K562 (cell line): ENCODE measurements around the gene BICD1. TPM values are rescaled to one million over a fixed set of nuclear protein-coding genes. Genes with fewer than 3 reads are reported as not detected.

ENCODE experiments used
- ATAC-seq: fragments of 200-7000 bp; cut with Tn5 transposase; 3 replicates; pipeline ENCODE4 v1.9.1; 2020; ENCODE audit warnings: moderate library complexity
- BruUV-seq: library from RNA; stranded (reverse); fragments of 400-500 nt; replicated peaks from 2 replicates; lab custom pipeline; 2021; lab: Mats Ljungman, UMichigan
- CTCF ChIA-PET: fragments of 300-600 bp; formaldehyde crosslinking; extraction: SDS; loops from one replicate; lab custom pipeline; 2021; ENCODE audit warnings: low intra/inter-chr PET ratio; lab: Yijun Ruan, JAX
- POLR2A ChIA-PET: fragments of 300-600, 350-650 bp; sonication (Branson Sonifier 250); formaldehyde crosslinking; extraction: SDS; loops from one replicate; lab custom pipeline; 2021; ENCODE audit warnings: antibody characterized with exemption, inconsistent platforms; lab: Yijun Ruan, JAX
- DNase-seq, 4 experiments: peaks; one replicate each; pipeline versions ENCODE4 v3.0.0 to v3.0.0-alpha.2; 2011 to 2018; ENCODE audit warnings: low spot score in 3 of 4, mixed read lengths in 3 of 4; ENCODE audit errors: extremely low read depth in 1 of 4
- FAIRE-seq: peaks from 2 replicates; lab custom pipeline; 2011; peaks lifted over from hg19 to GRCh38; lab: Jason Lieb, UNC
- H2AFZ ChIP-seq: 2 replicates; pipeline ENCODE4 v1.6.0; 2011; ENCODE audit warnings: low read depth, low read length, control low read depth, inconsistent platforms
- H3K27ac ChIP-seq: fragments of 200-600 bp; 3 replicates; pipeline ENCODE4 v1.8.0; 2011; ENCODE audit warnings: low read depth, mild to moderate bottlenecking, control low read depth, inconsistent platforms, low read length, moderate library complexity, mixed read lengths; ENCODE audit errors: extremely low read depth
- H3K27me3 ChIP-seq, 2 experiments: fragments of 300-600 bp in 1 of 2; 2 replicates in 1 of 2; 3 replicates in 1 of 2; pipeline versions ENCODE4 v1.6.0 to v1.8.0; 2011; ENCODE audit warnings: inconsistent platforms in 2 of 2, low read length in 2 of 2, mild to moderate bottlenecking in 1 of 2, mixed read lengths in 1 of 2, moderate library complexity in 1 of 2; ENCODE audit not compliant: control insufficient read depth in 2 of 2, insufficient read depth in 2 of 2
- H3K36me3 ChIP-seq: fragments of 300-600 bp; 3 replicates; pipeline ENCODE4 v1.8.0; 2011; ENCODE audit warnings: mild to moderate bottlenecking, low read length, inconsistent platforms; ENCODE audit not compliant: control insufficient read depth, insufficient read depth
- H3K4me1 ChIP-seq, 2 experiments: fragments of 200-600 bp in 1 of 2; replicated peaks in 1 of 2; 2 replicates in 1 of 2; 3 replicates in 1 of 2; pipeline versions ENCODE4 v1.5.1 to v1.8.0; 2011; ENCODE audit warnings: inconsistent platforms in 2 of 2, low read length in 2 of 2, mild to moderate bottlenecking in 1 of 2, mixed read lengths in 1 of 2, moderate library complexity in 1 of 2; ENCODE audit not compliant: control insufficient read depth in 2 of 2, insufficient read depth in 2 of 2
- H3K4me2 ChIP-seq: 2 replicates; pipeline ENCODE4 v1.6.1; 2011; ENCODE audit warnings: low read length, control low read depth, inconsistent platforms, mixed read lengths; ENCODE audit not compliant: insufficient read depth
- H3K4me3 ChIP-seq: fragments of 200-600 bp; sonication (generic), shearing (Covaris generic); 2 replicates; pipeline ENCODE4 v1.5.1; 2016; ENCODE audit warnings: control low read depth, inconsistent platforms
- H3K79me2 ChIP-seq: fragments of 200-600 bp; 3 replicates; pipeline ENCODE4 v1.8.0; 2011; ENCODE audit warnings: low read length, inconsistent platforms; ENCODE audit not compliant: control insufficient read depth, insufficient read depth
- H3K9ac ChIP-seq, 2 experiments: 2 replicates each; pipeline versions ENCODE4 v1.6.0 to v1.6.1; 2011; ENCODE audit warnings: low read depth in 2 of 2, low read length in 2 of 2, control low read depth in 1 of 2, inconsistent platforms in 1 of 2, mild to moderate bottlenecking in 1 of 2, mixed read lengths in 1 of 2; ENCODE audit not compliant: insufficient read depth in 1 of 2
- H3K9me1 ChIP-seq: one replicate; pipeline ENCODE4 v1.6.0; 2011; ENCODE audit warnings: inconsistent platforms, mild to moderate bottlenecking, low read length, moderate library complexity; ENCODE audit not compliant: control insufficient read depth, insufficient read depth
- H3K9me3 ChIP-seq: replicated peaks from 2 replicates; pipeline ENCODE4 v1.5.1; 2011; ENCODE audit warnings: low read depth, low read length, inconsistent platforms; ENCODE audit not compliant: control insufficient read depth, insufficient read depth
- H4K20me1 ChIP-seq: replicated peaks from 2 replicates; pipeline ENCODE4 v1.6.1; 2011; ENCODE audit warnings: low read length, inconsistent platforms, mixed read lengths; ENCODE audit not compliant: control insufficient read depth, insufficient read depth
- BHLHE40 ChIP-seq: IDR thresholded peaks from 2 replicates; pipeline ENCODE4 v1.6.1; 2011; ENCODE audit warnings: low read length, improper control_type of control experiment
- PHF8 ChIP-seq: fragments of 200-600 bp; sonication (generic); IDR thresholded peaks from 2 replicates; pipeline ENCODE4 v1.6.1; 2012; ENCODE audit warnings: mixed run types, mild to moderate bottlenecking, inconsistent platforms, low read length, moderate library complexity, borderline replicate concordance
- SIN3B ChIP-seq: fragments of 450-650 bp; IDR thresholded peaks from 2 replicates; pipeline ENCODE4 v1.6.1; 2017; ENCODE audit warnings: low read depth, mild to moderate bottlenecking, moderate library complexity
- SRSF3 ChIP-seq: fragments of 200-400 bp; formaldehyde crosslinking; IDR thresholded peaks from 2 replicates; pipeline ENCODE4 v1.6.1; 2016; ENCODE audit warnings: mild to moderate bottlenecking, low read length, moderate library complexity; ENCODE audit not compliant: insufficient read depth
- TRIM24 ChIP-seq, 2 experiments: fragments of 450-650 bp; IDR thresholded peaks; 2 replicates each; pipeline ENCODE4 v1.6.1; 2016
- ZNF263 ChIP-seq: sonication (generic); formaldehyde crosslinking; IDR thresholded peaks from 2 replicates; pipeline ENCODE4 v1.8.0; 2022; ENCODE audit warnings: mild to moderate bottlenecking, missing genetic modification reagents, borderline replicate concordance
- WGBS: fragments of 100-300 bp; shearing (Covaris generic); methylation state at CpG from one replicate; pipeline ENCODE4 v1.1.6; 2016; ENCODE audit warnings: low coverage, mixed read lengths; ENCODE audit not compliant: insufficient coverage; ENCODE audit errors: missing lambda C conversion rate; 5-methylcytosine and 5-hydroxymethylcytosine counted together
- in situ Hi-C: fragments of 300-500 bp; cut with MboI; formaldehyde crosslinking; loops from 4 replicates; pipeline ENCODE4 v1.15.0; 2018; ENCODE audit warnings: inconsistent platforms, mixed read lengths
- intact Hi-C: fragments of 100-400 bp; cut with micrococcal nuclease; formaldehyde crosslinking; loops from 2 replicates; pipeline ENCODE4 v1.14.2; 2022
- polyA plus RNA-seq, 8 experiments: library from polyadenylated mRNA; depleted of rRNA in 4 of 8; stranded (reverse) in 5 of 8; unstranded in 3 of 8; fragments of >200 nt; fragmentation: Nextera tagmentation in 2 of 8; fragmentation: Illumina TruSeq in 1 of 8; extraction: Ambion mirVana in 2 of 8; extraction: Trizol in 1 of 8; gene quantifications; 2 replicates each; pipeline versions ENCODE4 v1.2.1 to v1.2.3, GENCODE V29; 2011 to 2014; ENCODE audit warnings: inconsistent platforms in 1 of 8, missing spikeins in 1 of 8
- total RNA-seq, 7 experiments: library from RNA; depleted of rRNA in 6 of 7; stranded (reverse); fragments of >200 nt in 6 of 7; fragmentation: Illumina TruSeq in 2 of 7; extraction: Trizol in 2 of 7; gene quantifications; 2 replicates each; pipeline versions ENCODE4 v1.2.1 to v1.2.3, GENCODE V29; 2011 to 2021; ENCODE audit warnings: low replicate concordance in 1 of 7
- TF ChIP-seq, protein P1 (sequence below): IDR thresholded peaks from 3 replicates; pipeline ENCODE4 v1.6.1; 2011; ENCODE audit warnings: borderline replicate concordance, mild to moderate bottlenecking; ENCODE audit not compliant: insufficient read length, insufficient read depth
- TF ChIP-seq, protein P2 (sequence below): fragments of 250-450 bp; sonication (Bioruptor Pico); IDR thresholded peaks from 2 replicates; pipeline ENCODE4 v1.5.0; 2021
- TF ChIP-seq, protein P3 (sequence below): fragments of 250-450 bp; sonication (Bioruptor Pico); IDR thresholded peaks from 2 replicates; pipeline ENCODE4 v1.5.0; 2020; ENCODE audit warnings: mild to moderate bottlenecking, borderline replicate concordance
- TF ChIP-seq, protein P4 (sequence below): sonication (generic); formaldehyde crosslinking; IDR thresholded peaks from 2 replicates; pipeline ENCODE4 v1.8.1; 2023; ENCODE audit warnings: mild to moderate bottlenecking, missing genetic modification reagents

BICD1 gene
- total and polyA plus RNA-seq, 9 of the 15 experiments (the other 6 are each of a cell fraction or from before 2014, with no cell fraction given) = 3.5 to 21.1 (median 12.5) TPM

GRCh38 chr12:32223941-32224340 is 117.3 kb downstream of the BICD1 start:
- BruUV-seq = no TSS peak
- ATAC-seq (no peak), DNase-seq (no peak), FAIRE-seq (no peak)
- no peak overlapping the region for H2AFZ ChIP-seq
- ChIA-PET POLR2A (no interaction called here), CTCF (no interaction called here)
- H3K4me2 ChIP-seq = no peak overlapping the region
- no peak overlapping the region for H3K27ac ChIP-seq
- H3K79me2 ChIP-seq = no peaks in the 10 kb centered on the region
- no peak overlapping the region for H3K9ac ChIP-seq
- H3K9me1 ChIP-seq = no peaks in the 10 kb centered on the region
- intact Hi-C loops = no loop called here
- no peaks in the 10 kb centered on the region for H3K9me3 ChIP-seq
- in situ Hi-C loops = no loop called here
- H3K4me1 ChIP-seq = no peaks in the 10 kb centered on the region
- no peaks in the 10 kb centered on the region for H3K27me3 ChIP-seq
- WGBS = 93% methylated on average over 1 of the region's 1 CpG
- TF ChIP-seq, protein P1, sequence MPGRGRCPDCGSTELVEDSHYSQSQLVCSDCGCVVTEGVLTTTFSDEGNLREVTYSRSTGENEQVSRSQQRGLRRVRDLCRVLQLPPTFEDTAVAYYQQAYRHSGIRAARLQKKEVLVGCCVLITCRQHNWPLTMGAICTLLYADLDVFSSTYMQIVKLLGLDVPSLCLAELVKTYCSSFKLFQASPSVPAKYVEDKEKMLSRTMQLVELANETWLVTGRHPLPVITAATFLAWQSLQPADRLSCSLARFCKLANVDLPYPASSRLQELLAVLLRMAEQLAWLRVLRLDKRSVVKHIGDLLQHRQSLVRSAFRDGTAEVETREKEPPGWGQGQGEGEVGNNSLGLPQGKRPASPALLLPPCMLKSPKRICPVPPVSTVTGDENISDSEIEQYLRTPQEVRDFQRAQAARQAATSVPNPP = no peak
- TF ChIP-seq SIN3B (no peak), ZNF263 (CRISPR knock-in tag) (no peak), TRIM24 (IDR thresholded peaks at IDR 0.05) (no peak), SRSF3 (no peak), PHF8 (no peak), BHLHE40 (no peak)
- TF ChIP-seq, protein P2, sequence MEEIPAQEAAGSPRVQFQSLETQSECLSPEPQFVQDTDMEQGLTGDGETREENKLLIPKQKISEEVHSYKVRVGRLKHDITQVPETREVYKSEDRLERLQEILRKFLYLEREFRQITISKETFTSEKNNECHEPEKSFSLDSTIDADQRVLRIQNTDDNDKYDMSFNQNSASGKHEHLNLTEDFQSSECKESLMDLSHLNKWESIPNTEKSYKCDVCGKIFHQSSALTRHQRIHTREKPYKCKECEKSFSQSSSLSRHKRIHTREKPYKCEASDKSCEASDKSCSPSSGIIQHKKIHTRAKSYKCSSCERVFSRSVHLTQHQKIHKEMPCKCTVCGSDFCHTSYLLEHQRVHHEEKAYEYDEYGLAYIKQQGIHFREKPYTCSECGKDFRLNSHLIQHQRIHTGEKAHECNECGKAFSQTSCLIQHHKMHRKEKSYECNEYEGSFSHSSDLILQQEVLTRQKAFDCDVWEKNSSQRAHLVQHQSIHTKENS (CRISPR knock-in tag) = no peak
- TF ChIP-seq, protein P3, sequence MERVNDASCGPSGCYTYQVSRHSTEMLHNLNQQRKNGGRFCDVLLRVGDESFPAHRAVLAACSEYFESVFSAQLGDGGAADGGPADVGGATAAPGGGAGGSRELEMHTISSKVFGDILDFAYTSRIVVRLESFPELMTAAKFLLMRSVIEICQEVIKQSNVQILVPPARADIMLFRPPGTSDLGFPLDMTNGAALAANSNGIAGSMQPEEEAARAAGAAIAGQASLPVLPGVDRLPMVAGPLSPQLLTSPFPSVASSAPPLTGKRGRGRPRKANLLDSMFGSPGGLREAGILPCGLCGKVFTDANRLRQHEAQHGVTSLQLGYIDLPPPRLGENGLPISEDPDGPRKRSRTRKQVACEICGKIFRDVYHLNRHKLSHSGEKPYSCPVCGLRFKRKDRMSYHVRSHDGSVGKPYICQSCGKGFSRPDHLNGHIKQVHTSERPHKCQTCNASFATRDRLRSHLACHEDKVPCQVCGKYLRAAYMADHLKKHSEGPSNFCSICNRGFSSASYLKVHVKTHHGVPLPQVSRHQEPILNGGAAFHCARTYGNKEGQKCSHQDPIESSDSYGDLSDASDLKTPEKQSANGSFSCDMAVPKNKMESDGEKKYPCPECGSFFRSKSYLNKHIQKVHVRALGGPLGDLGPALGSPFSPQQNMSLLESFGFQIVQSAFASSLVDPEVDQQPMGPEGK (CRISPR knock-in tag) = no peak
- TF ChIP-seq, protein P4, sequence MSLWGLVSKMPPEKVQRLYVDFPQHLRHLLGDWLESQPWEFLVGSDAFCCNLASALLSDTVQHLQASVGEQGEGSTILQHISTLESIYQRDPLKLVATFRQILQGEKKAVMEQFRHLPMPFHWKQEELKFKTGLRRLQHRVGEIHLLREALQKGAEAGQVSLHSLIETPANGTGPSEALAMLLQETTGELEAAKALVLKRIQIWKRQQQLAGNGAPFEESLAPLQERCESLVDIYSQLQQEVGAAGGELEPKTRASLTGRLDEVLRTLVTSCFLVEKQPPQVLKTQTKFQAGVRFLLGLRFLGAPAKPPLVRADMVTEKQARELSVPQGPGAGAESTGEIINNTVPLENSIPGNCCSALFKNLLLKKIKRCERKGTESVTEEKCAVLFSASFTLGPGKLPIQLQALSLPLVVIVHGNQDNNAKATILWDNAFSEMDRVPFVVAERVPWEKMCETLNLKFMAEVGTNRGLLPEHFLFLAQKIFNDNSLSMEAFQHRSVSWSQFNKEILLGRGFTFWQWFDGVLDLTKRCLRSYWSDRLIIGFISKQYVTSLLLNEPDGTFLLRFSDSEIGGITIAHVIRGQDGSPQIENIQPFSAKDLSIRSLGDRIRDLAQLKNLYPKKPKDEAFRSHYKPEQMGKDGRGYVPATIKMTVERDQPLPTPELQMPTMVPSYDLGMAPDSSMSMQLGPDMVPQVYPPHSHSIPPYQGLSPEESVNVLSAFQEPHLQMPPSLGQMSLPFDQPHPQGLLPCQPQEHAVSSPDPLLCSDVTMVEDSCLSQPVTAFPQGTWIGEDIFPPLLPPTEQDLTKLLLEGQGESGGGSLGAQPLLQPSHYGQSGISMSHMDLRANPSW = no peak
- no peaks in the 10 kb centered on the region for H3K36me3 ChIP-seq
- no peaks in the 10 kb centered on the region for H4K20me1 ChIP-seq
- H3K4me3 ChIP-seq = no peak overlapping the region
